ENCODE results near the gene TRIP11.

Gene TRIP11

GRCh38 chr14:91927800-91928199, 112.1 kb downstream of the TRIP11 start:
- TF ChIP-seq CTCF (conservative IDR thresholded peaks at IDR 0.05; ENCODE audit: low read depth, low read length), result no peak
- no peak overlapping the region for H3K4me3 ChIP-seq (ENCODE audit: low read depth, low read length)
- DNase-seq (ENCODE audit: low read depth), result no peak

- TF ChIP-seq CTCF (conservative IDR thresholded peaks at IDR 0.05; ENCODE audit: low read depth, low read length), result no peak
- H3K4me3 ChIP-seq (ENCODE audit: low read depth, low read length), result no peak overlapping the region
- peak; percentile 59 for DNase-seq (ENCODE audit: low read depth)
Observed at GRCh38 chr14:91927191-91927590, 112.7 kb downstream of the TRIP11 start.

DNA sequence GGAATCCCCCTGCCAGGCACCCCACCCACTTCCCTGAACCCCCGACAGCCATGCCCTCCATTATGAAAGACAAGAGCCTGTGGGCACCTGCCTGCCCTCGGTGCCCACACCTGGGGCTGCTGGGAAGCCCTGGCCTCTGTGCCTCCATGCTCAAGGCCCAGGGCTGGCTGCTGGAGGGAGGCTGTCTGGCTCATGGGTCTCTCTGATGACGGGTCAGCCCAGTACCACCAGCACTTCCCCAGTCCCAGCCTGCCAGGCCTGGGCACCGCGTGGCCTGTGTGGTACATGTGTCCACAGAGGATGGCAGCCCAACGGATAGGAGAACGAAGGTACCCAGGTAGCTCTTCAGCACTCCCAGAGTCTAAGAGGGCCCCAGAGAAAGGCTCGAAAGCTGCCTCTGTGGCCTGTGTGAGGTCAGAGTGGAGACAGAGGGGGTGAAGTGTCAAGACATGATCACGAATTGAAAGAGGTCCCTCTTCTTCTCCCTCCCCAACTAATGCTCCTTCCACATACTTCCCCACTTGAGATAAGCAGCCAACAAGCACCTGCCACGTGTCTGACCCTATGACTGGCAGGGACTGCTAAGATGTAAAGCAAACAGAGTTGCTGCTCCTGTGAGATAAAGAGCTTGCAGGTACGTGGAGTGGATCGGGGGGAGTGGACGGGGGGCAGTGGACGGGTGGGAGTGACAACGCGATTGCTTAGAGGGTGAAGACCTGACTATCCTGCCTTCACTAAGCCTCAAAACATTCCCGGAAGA, 113.5 kb downstream of the TRIP11 start:
- DNase-seq (ENCODE audit: low read depth), result no peak
- TF ChIP-seq CTCF (conservative IDR thresholded peaks at IDR 0.05; ENCODE audit: low read depth, low read length), result no peak
- no peak overlapping the region for H3K4me3 ChIP-seq (ENCODE audit: low read depth, low read length)

DNA sequence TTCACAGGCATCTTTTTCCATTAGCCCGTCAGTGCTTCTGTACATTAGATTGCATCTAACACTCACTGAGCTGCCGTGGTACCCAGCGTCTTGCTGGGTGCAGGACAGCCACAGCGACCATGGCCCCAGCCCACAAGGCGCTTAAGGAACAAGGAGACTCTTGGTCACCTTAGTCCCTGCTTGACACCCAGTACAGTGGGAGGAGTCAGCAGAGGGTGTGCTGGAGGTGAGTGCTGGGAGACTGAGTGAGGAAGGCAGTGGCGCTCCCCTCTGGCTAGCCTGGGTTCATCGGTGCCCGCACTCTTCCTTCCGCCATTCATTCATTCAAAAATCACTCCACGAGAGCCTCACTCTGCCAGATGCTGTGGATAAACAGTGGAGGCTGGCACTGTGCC, 114.1 kb downstream of the TRIP11 start:
- TF ChIP-seq CTCF (conservative IDR thresholded peaks at IDR 0.05; ENCODE audit: low read depth, low read length), result no peak
- no peak for DNase-seq (ENCODE audit: low read depth)

GRCh38 chr14:91925001-91925726, 114.7 kb downstream of the TRIP11 start:
- peak; percentile 54 for DNase-seq (ENCODE audit: low read depth)
- no peak overlapping the region for H3K4me3 ChIP-seq (ENCODE audit: low read depth, low read length)
- peak; percentile 7 for TF ChIP-seq CTCF (conservative IDR thresholded peaks at IDR 0.05; ENCODE audit: low read depth, low read length)

More for the DNA sequence above, 114.1 kb downstream of the TRIP11 start:
- H3K4me3 ChIP-seq (ENCODE audit: low read depth, low read length), result no peak overlapping the region

DNA sequence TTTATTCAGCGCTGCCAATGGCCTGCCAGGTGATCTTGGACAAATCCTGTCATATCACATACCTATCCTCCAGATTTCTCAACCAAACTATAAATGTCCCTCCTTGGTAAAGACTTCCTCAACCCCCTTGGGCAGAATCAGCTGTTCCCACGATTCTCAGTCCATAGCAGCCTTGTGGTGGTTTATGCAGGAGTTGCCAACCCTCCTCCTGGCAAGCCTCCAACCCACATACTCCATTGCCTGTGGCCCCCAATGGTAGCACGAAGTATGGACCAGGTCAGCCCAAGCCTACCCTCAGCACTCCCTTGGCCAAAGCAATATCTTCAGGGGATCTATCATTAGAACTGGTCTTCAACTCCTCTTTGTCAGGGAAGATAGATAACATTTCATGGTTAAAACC, 119.3 kb downstream of the TRIP11 start:
- no peak for DNase-seq (ENCODE audit: low read depth)
- no peak overlapping the region for H3K4me3 ChIP-seq (ENCODE audit: low read depth, low read length)
- TF ChIP-seq CTCF (conservative IDR thresholded peaks at IDR 0.05; ENCODE audit: low read depth, low read length), result no peak
